GM12891 (cell line): ENCODE measurements around the gene NEXN.

Source experiments
- POLR2A ChIP-seq: IDR thresholded peaks from 2 replicates; pipeline ENCODE4 v1.6.1; 2011; ENCODE audit warnings: low read depth, low read length, control low read depth
- POLR2AphosphoS5 ChIP-seq: IDR thresholded peaks from 2 replicates; pipeline ENCODE4 v1.6.1; 2011; ENCODE audit warnings: low read depth, low read length, control low read depth

- TF ChIP-seq POLR2AphosphoS5 (no peak), POLR2A (no peak)
Measured at GRCh38 chr1:77857552-77857951, 30.9 kb upstream of the NEXN start.
